A673 (cell line): ENCODE data around the gene PRMT5. TPM values are rescaled to one million over a fixed set of nuclear protein-coding genes. Genes with fewer than 3 reads are reported as not detected.
A peak's percentile ranks its signal among the peaks of the same experiment; 100 is the strongest.
"Not testable (repeated sequence)": the region's sequence is repeated elsewhere in the genome, so short reads cannot be mapped to it uniquely, and the experiment has no call there.

ENCODE experiments used
- BruUV-seq: library from RNA; stranded (reverse); fragments of 400-500 nt; replicated peaks from 2 replicates; lab custom pipeline; 2021; lab: Mats Ljungman, UMichigan
- CTCF ChIA-PET: fragments of 300-600 bp; sonication (Branson Sonifier 250); formaldehyde crosslinking; loops from one replicate; lab custom pipeline; 2022; ENCODE audit warnings: antibody characterized with exemption; lab: Charles Lee
- POLR2A ChIA-PET: fragments of 300-600 bp; sonication (Branson Sonifier 250); formaldehyde crosslinking; loops from one replicate; lab custom pipeline; 2022; ENCODE audit warnings: antibody characterized with exemption; ENCODE audit not compliant: low non-redundant PET; lab: Charles Lee
- DNase-seq: peaks from one replicate; pipeline ENCODE4 v3.0.0-alpha.2; 2015; ENCODE audit warnings: low spot score
- H3K27ac ChIP-seq: fragments of 200-600 bp; sonication (generic); 2 replicates; pipeline ENCODE4 v1.5.1; 2016; ENCODE audit warnings: mixed run types, low read depth, mild to moderate bottlenecking, mixed read lengths, antibody characterized with exemption, low read length; ENCODE audit not compliant: poor library complexity, severe bottlenecking
- H3K27me3 ChIP-seq: fragments of 200-600 bp; sonication (generic); replicated peaks from 2 replicates; pipeline ENCODE4 v1.6.1; 2017; ENCODE audit warnings: mixed run types, low read depth, mild to moderate bottlenecking, mixed read lengths, antibody characterized with exemption, low read length; ENCODE audit not compliant: insufficient read depth, poor library complexity
- H3K36me3 ChIP-seq: fragments of 200-600 bp; sonication (generic); 2 replicates; pipeline ENCODE4 v1.6.1; 2016; ENCODE audit warnings: mixed run types, mild to moderate bottlenecking, mixed read lengths, antibody characterized with exemption, low read length; ENCODE audit not compliant: insufficient read depth, poor library complexity, severe bottlenecking
- H3K4me1 ChIP-seq: fragments of 200-600 bp; sonication (generic); 2 replicates; pipeline ENCODE4 v1.6.1; 2017; ENCODE audit warnings: mixed run types, mild to moderate bottlenecking, mixed read lengths, antibody characterized with exemption, low read length; ENCODE audit not compliant: insufficient read depth, poor library complexity, severe bottlenecking
- H3K4me3 ChIP-seq: fragments of 200-600 bp; sonication (generic); 2 replicates; pipeline ENCODE4 v1.5.1; 2016; ENCODE audit warnings: low read depth, mixed run types, mild to moderate bottlenecking, mixed read lengths, low read length; ENCODE audit not compliant: poor library complexity, severe bottlenecking
- H3K9me3 ChIP-seq: fragments of 200-600 bp; sonication (generic); 2 replicates; pipeline ENCODE4 v1.6.1; 2016; ENCODE audit warnings: mixed run types, low read depth, mild to moderate bottlenecking, mixed read lengths, antibody characterized with exemption, low read length; ENCODE audit not compliant: poor library complexity, severe bottlenecking
- CTCF ChIP-seq: fragments of 300-800, 200-600 bp; sonication (generic); conservative IDR thresholded peaks from 2 replicates; pipeline ENCODE4 v1.5.1; 2017; ENCODE audit warnings: low read depth, mild to moderate bottlenecking, antibody characterized with exemption, low read length, moderate library complexity, mixed read lengths
- EZH2 ChIP-seq: fragments of 200-600 bp; sonication (generic); IDR thresholded peaks from 2 replicates; pipeline ENCODE4 v1.6.1; 2017; ENCODE audit warnings: borderline replicate concordance, low read depth, mild to moderate bottlenecking, mixed read lengths, antibody characterized with exemption, low read length; ENCODE audit not compliant: poor library complexity, severe bottlenecking
- intact Hi-C: fragments of 100-400 bp; cut with micrococcal nuclease; formaldehyde crosslinking; loops from one replicate; pipeline ENCODE4 v1.10.0; 2022; ENCODE audit not compliant: unreplicated experiment
- total RNA-seq: library from RNA; stranded (reverse); gene quantifications from 2 replicates; pipeline ENCODE4 v1.2.3, GENCODE V29; 2021

The PRMT5 gene
- total RNA-seq, 1 experiment from 2014 or later: 273 TPM

- no peaks in the 10 kb centered on the region for H3K9me3 ChIP-seq
- peak overlapping the region; percentile 96 for H3K27ac ChIP-seq
- DNase-seq: no peak
- intact Hi-C loops: loop anchor here (2.0 kb wide), 1 partner anchor 25 kb away; no protein-coding TSS in a partner anchor
- ChIA-PET CTCF (interaction anchor here (0.6 to 1.8 kb wide), 3 partner anchors 18 to 835 kb away, joined by 3 to 5 read pairs (median 4); no protein-coding TSS in a partner anchor), POLR2A (interaction anchor here (0.5 to 0.6 kb wide), 2 partner anchors 12 to 383 kb away, joined by 3 to 11 read pairs; no protein-coding TSS in a partner anchor)
- H3K4me1 ChIP-seq: peaks cover 6% of the 10 kb centered on the region
- H3K27me3 ChIP-seq: no peaks in the 10 kb centered on the region
- H3K36me3 ChIP-seq: peaks cover 20% of the 10 kb centered on the region
- BruUV-seq: no TSS peak
- TF ChIP-seq CTCF (no peak), EZH2 (no peak)
- H3K4me3 ChIP-seq: peak overlapping the region; percentile 88
Measured at GRCh38 chr14:22955702-22956569, 26.8 kb upstream of the PRMT5 start.

- ChIA-PET POLR2A (no interaction called here), CTCF (no interaction called here)
- H3K27me3 ChIP-seq: no peaks in the 10 kb centered on the region
- peaks cover 4% of the 10 kb centered on the region for H3K4me1 ChIP-seq
- no TSS peak for BruUV-seq
- H3K36me3 ChIP-seq: peaks cover 44% of the 10 kb centered on the region
- H3K4me3 ChIP-seq: no peak overlapping the region
- no peaks in the 10 kb centered on the region for H3K9me3 ChIP-seq
- H3K27ac ChIP-seq: no peak overlapping the region
- TF ChIP-seq EZH2: no peak
- no peak for TF ChIP-seq CTCF
- no peak for DNase-seq
- intact Hi-C loops: no loop called here
Measured at GRCh38 chr14:22952418-22952817, 23.2 kb upstream of the PRMT5 start.

- POLR2A ChIA-PET, H3K27me3 ChIP-seq, intact Hi-C loops, H3K27ac ChIP-seq, CTCF ChIA-PET, H3K4me3 ChIP-seq, DNase-seq, H3K4me1 ChIP-seq, H3K9me3 ChIP-seq, BruUV-seq: not testable (repeated sequence)
- H3K36me3 ChIP-seq: peaks cover 50% of the 10 kb centered on the region
Measured at GRCh38 chr14:22951795-22952194, 22.6 kb upstream of the PRMT5 start.
